SK-N-SH (cell line): Measurements from ENCODE around the gene PCBD2. TPM values are rescaled to one million over a fixed set of nuclear protein-coding genes. Genes with fewer than 3 reads are reported as not detected.

Source experiments
- CTCF ChIA-PET: fragments of 300-600, 350-600 bp; formaldehyde crosslinking; extraction: SDS; loops from one replicate; lab custom pipeline; 2021; lab: Yijun Ruan, JAX
- POLR2A ChIA-PET: fragments of 350-600 bp; sonication (Branson Sonifier 250); formaldehyde crosslinking; extraction: SDS; loops from one replicate; lab custom pipeline; 2020; ENCODE audit warnings: antibody characterized with exemption, inconsistent platforms; lab: Yijun Ruan, JAX
- DNase-seq: peaks from one replicate; pipeline ENCODE4 v3.0.0; 2012
- H2AFZ ChIP-seq: fragments of 200-600 bp; sonication (generic); 2 replicates; pipeline ENCODE4 v1.8.1; 2016; ENCODE audit warnings: antibody characterized with exemption, mild to moderate bottlenecking, low read depth
- H3F3A ChIP-seq: fragments of 200-600 bp; sonication (generic); replicated peaks from 2 replicates; pipeline ENCODE3; 2016; ENCODE audit warnings: antibody characterized with exemption, mild to moderate bottlenecking; ENCODE audit not compliant: insufficient read depth
- H3K27ac ChIP-seq, 2 experiments: fragments of 200-500 bp in 1 of 2; fragments of 200-600 bp in 1 of 2; sonication (Bioruptor generic) in 1 of 2; sonication (generic), shearing (Covaris generic) in 1 of 2; 2 replicates each; pipeline versions ENCODE4 v1.5.1 to v1.6.1; 2014 to 2016; ENCODE audit warnings: low read depth in 2 of 2, inconsistent platforms in 1 of 2, low read length in 1 of 2, mild to moderate bottlenecking in 1 of 2, mixed read lengths in 1 of 2
- H3K27me3 ChIP-seq: fragments of 200-600 bp; sonication (generic), shearing (Covaris generic); 2 replicates; pipeline ENCODE4 v1.6.1; 2016; ENCODE audit warnings: mixed run types; ENCODE audit not compliant: insufficient read depth
- H3K36me3 ChIP-seq, 2 experiments: fragments of 200-500 bp in 1 of 2; fragments of 200-600 bp in 1 of 2; sonication (Bioruptor generic) in 1 of 2; sonication (generic) in 1 of 2; replicated peaks in 1 of 2; 2 replicates each; pipeline versions ENCODE3 to v1.5.1; 2014 to 2016; ENCODE audit warnings: low read length in 1 of 2, mild to moderate bottlenecking in 1 of 2; ENCODE audit not compliant: insufficient read depth in 2 of 2, control insufficient read depth in 1 of 2
- H3K4me1 ChIP-seq, 2 experiments: fragments of 200-500 bp in 1 of 2; fragments of 200-600 bp in 1 of 2; sonication (Bioruptor generic) in 1 of 2; sonication (generic), shearing (Covaris generic) in 1 of 2; 2 replicates each; pipeline versions ENCODE4 v1.5.1 to v1.6.1; 2014 to 2016; ENCODE audit warnings: low read depth in 1 of 2, low read length in 1 of 2, mixed run types in 1 of 2; ENCODE audit not compliant: insufficient read depth in 2 of 2, control insufficient read depth in 1 of 2
- H3K4me2 ChIP-seq: fragments of 200-600 bp; sonication (generic), shearing (Covaris generic); 2 replicates; pipeline ENCODE4 v1.6.1; 2017; ENCODE audit warnings: mixed run types
- H3K4me3 ChIP-seq, 2 experiments: fragments of 200-500 bp in 1 of 2; fragments of 200-600 bp in 1 of 2; sonication (Bioruptor generic) in 1 of 2; sonication (generic), shearing (Covaris generic) in 1 of 2; 2 replicates each; pipeline versions ENCODE4 v1.5.1 to v1.8.1; 2014 to 2016; ENCODE audit warnings: low read depth in 2 of 2, inconsistent platforms in 1 of 2, low read length in 1 of 2, mild to moderate bottlenecking in 1 of 2, mixed read lengths in 1 of 2, moderate library complexity in 1 of 2
- H3K79me2 ChIP-seq: fragments of 200-600 bp; sonication (generic); 2 replicates; pipeline ENCODE4 v1.8.1; 2017; ENCODE audit warnings: mild to moderate bottlenecking; ENCODE audit not compliant: insufficient read depth
- H3K9ac ChIP-seq: fragments of 200-600 bp; sonication (generic); 2 replicates; pipeline ENCODE4 v1.6.1; 2017; ENCODE audit warnings: mixed run types
- H3K9me2 ChIP-seq: fragments of 200-600 bp; sonication (generic); 2 replicates; pipeline ENCODE4 v1.6.1; 2017; ENCODE audit warnings: mixed run types
- H3K9me3 ChIP-seq: fragments of 200-600 bp; sonication (generic); 2 replicates; pipeline ENCODE4 v1.6.1; 2017; ENCODE audit warnings: mixed run types, mild to moderate bottlenecking, moderate library complexity
- H4K20me1 ChIP-seq: fragments of 200-600 bp; sonication (generic); 2 replicates; pipeline ENCODE4 v1.6.1; 2017; ENCODE audit warnings: mild to moderate bottlenecking, mixed run types; ENCODE audit not compliant: insufficient read depth
- CHD2 ChIP-seq: fragments of 150-350 bp; IDR thresholded peaks from 2 replicates; pipeline ENCODE4 v1.6.1; 2018; ENCODE audit warnings: low read length; ENCODE audit not compliant: partially characterized antibody
- ELF1 ChIP-seq: IDR thresholded peaks from 2 replicates; pipeline ENCODE4 v1.4.0; 2012
- EP300 ChIP-seq, 2 experiments: IDR thresholded peaks; 2 replicates each; pipeline versions ENCODE4 v1.4.0 to v1.6.1; 2012; ENCODE audit warnings: borderline replicate concordance in 1 of 2, low read depth in 1 of 2, low read length in 1 of 2
- EZH2phosphoT487 ChIP-seq: fragments of 200-600 bp; sonication (generic); IDR thresholded peaks from 2 replicates; pipeline ENCODE4 v1.6.1; 2017; ENCODE audit warnings: low read depth, mixed run types, mild to moderate bottlenecking, antibody characterized with exemption, moderate library complexity, borderline replicate concordance
- FOSL2 ChIP-seq: IDR thresholded peaks from 2 replicates; pipeline ENCODE4 v1.4.0; 2012; ENCODE audit warnings: low read depth, mild to moderate bottlenecking, moderate library complexity, borderline replicate concordance
- FOXJ3 ChIP-seq: sonication (generic); formaldehyde crosslinking; IDR thresholded peaks from 2 replicates; pipeline ENCODE4 v1.5.1; 2020; ENCODE audit warnings: mild to moderate bottlenecking, missing genetic modification reagents
- GATA2 ChIP-seq: sonication (generic); formaldehyde crosslinking; IDR thresholded peaks from 2 replicates; pipeline ENCODE4 v1.5.0; 2020; ENCODE audit warnings: mild to moderate bottlenecking, missing genetic modification reagents
- IRF3 ChIP-seq: fragments of 150-350 bp; IDR thresholded peaks from 2 replicates; pipeline ENCODE4 v1.6.1; 2016; ENCODE audit warnings: mild to moderate bottlenecking, low read depth, low read length
- JUND ChIP-seq: IDR thresholded peaks from 2 replicates; pipeline ENCODE4 v1.4.0; 2012
- MEF2A ChIP-seq: IDR thresholded peaks from 2 replicates; pipeline ENCODE4 v1.4.0; 2012; ENCODE audit warnings: low read depth, borderline replicate concordance
- MXI1 ChIP-seq: IDR thresholded peaks from 2 replicates; pipeline ENCODE4 v1.6.1; 2012; ENCODE audit warnings: mild to moderate bottlenecking, low read depth, low read length, improper control_type of control experiment
- NFIC ChIP-seq: IDR thresholded peaks from 2 replicates; pipeline ENCODE4 v1.4.0; 2012; ENCODE audit warnings: borderline replicate concordance
- NRF1 ChIP-seq: IDR thresholded peaks from 2 replicates; pipeline ENCODE4 v1.6.1; 2012; ENCODE audit warnings: low read depth, mild to moderate bottlenecking, low read length
- PBX3 ChIP-seq: IDR thresholded peaks from 2 replicates; pipeline ENCODE4; 2012
- RCOR1 ChIP-seq: fragments of 150-350 bp; IDR thresholded peaks from 2 replicates; pipeline ENCODE4 v1.6.1; 2017; ENCODE audit warnings: antibody characterized with exemption, low read length
- RFX5 ChIP-seq: IDR thresholded peaks from 2 replicates; pipeline ENCODE4 v1.6.1; 2012; ENCODE audit warnings: mild to moderate bottlenecking, improper control_type of control experiment, low read length
- RXRA ChIP-seq: IDR thresholded peaks from 2 replicates; pipeline ENCODE4 v1.4.0; 2012; ENCODE audit warnings: low read depth, mild to moderate bottlenecking, borderline replicate concordance
- SMC3 ChIP-seq: IDR thresholded peaks from 2 replicates; pipeline ENCODE4 v1.6.1; 2012; ENCODE audit warnings: low read depth, low read length, improper control_type of control experiment
- TAF1 ChIP-seq: IDR thresholded peaks from 2 replicates; pipeline ENCODE4 v1.6.1; 2012; ENCODE audit warnings: low read depth, mild to moderate bottlenecking, low read length, moderate library complexity, borderline replicate concordance
- TEAD4 ChIP-seq: IDR thresholded peaks from 2 replicates; pipeline ENCODE4 v1.4.0; 2012; ENCODE audit warnings: mild to moderate bottlenecking, borderline replicate concordance; ENCODE audit not compliant: insufficient read depth
- USF1 ChIP-seq: IDR thresholded peaks from 2 replicates; pipeline ENCODE4 v1.4.0; 2012; ENCODE audit warnings: low read depth, borderline replicate concordance
- USF2 ChIP-seq: fragments of 150-350 bp; IDR thresholded peaks from 2 replicates; pipeline ENCODE4 v1.6.1; 2017; ENCODE audit warnings: antibody characterized with exemption, low read length, low read depth, borderline replicate concordance
- WGBS: methylation state at CpG from one replicate; pipeline ENCODE4 v1.1.6; 2017; ENCODE audit warnings: low lambda C conversion rate; 5-methylcytosine and 5-hydroxymethylcytosine counted together
- polyA plus RNA-seq, 3 experiments: library from polyadenylated mRNA; depleted of rRNA; stranded (reverse); fragments of >200 nt; gene quantifications; 2 replicates each; pipeline ENCODE4 v1.2.3, GENCODE V29; 2012

Gene PCBD2
- polyA plus RNA-seq, 1 of the 3 experiments (the other 2 are of a cell fraction) = 5.1 TPM

GRCh38 chr5:134937526-134937925 lies 32.6 kb downstream of the PCBD2 start (continued):
- TF ChIP-seq TAF1 (no peak), EP300 (IDR thresholded peaks at IDR 0.05; ENCODE audit: borderline replicate concordance in 1 of 2, low read depth in 1 of 2, low read length in 1 of 2) (peak; percentile 45 to 88; a peak in 2 of 4 replicates), SMC3 (no peak), FOXJ3 (peak; percentile 65; the same call in 1 of the 2 replicates), MEF2A (no peak), CHD2 (peak; percentile 64), JUND (no peak), USF2 (no peak), RFX5 (no peak), RCOR1 (peak; percentile 66)

GRCh38 chr5:134938030-134938429 lies 33.1 kb downstream of the PCBD2 start:
- ChIA-PET CTCF (interaction anchor here (1.0 to 2.4 kb wide), 5 partner anchors 8 to 274 kb away, joined by 3 to 9 read pairs (median 5); partner anchors contain the start of gene PCBD2), POLR2A (no interaction called here)
- no peak overlapping the region for H3K4me3 ChIP-seq
- H3K9ac ChIP-seq = no peak overlapping the region
- no peaks in the 10 kb centered on the region for H3F3A ChIP-seq
- 0 out of 2 replicates have a peak overlapping the region, but pooled peaks have one; percentile 10 for H3K4me2 ChIP-seq
- peak; percentile 24 for DNase-seq
- no peak overlapping the region for H2AFZ ChIP-seq
- H4K20me1 ChIP-seq = no peaks in the 10 kb centered on the region
- peaks cover 9 to 10% of the 10 kb centered on the region in 2 experiments for H3K36me3 ChIP-seq
- H3K79me2 ChIP-seq = no peaks in the 10 kb centered on the region
- TF ChIP-seq GATA2 (no peak), IRF3 (no peak), USF1 (no peak), EP300 (IDR thresholded peaks at IDR 0.05; ENCODE audit: borderline replicate concordance in 1 of 2, low read depth in 1 of 2, low read length in 1 of 2) (no peak), EZH2phosphoT487 (no peak), PBX3 (no peak), MXI1 (no peak; the same call in 1 of the 2 replicates), FOSL2 (no peak), NFIC (no peak), CHD2 (no peak), RXRA (no peak), RFX5 (no peak), NRF1 (no peak), TEAD4 (no peak), ELF1 (no peak)
- H3K4me1 ChIP-seq = peaks cover 0 to 20% of the 10 kb centered on the region in 2 experiments; a peak in 2 of 4 replicates
- peak overlapping the region in 1 of 2 experiments; percentile 92; a peak in 3 of 4 replicates for H3K27ac ChIP-seq
- no peaks in the 10 kb centered on the region for H3K9me2 ChIP-seq
- WGBS = 55% methylated on average over 6 of the region's 6 CpGs
- no peaks in the 10 kb centered on the region for H3K27me3 ChIP-seq
- H3K9me3 ChIP-seq = no peaks in the 10 kb centered on the region
